ENCODE results near the gene OR51I2. TPM values are rescaled to one million over a fixed set of nuclear protein-coding genes. Genes with fewer than 3 reads are reported as not detected.

The OR51I2 gene
- total RNA-seq, 1 donor from 2014 or later: not detected

GRCh38 chr11:5505363-5506048 lies 56.4 kb downstream of the OR51I2 start:
- no peak for DNase-seq (ENCODE audit: low spot score)
- ATAC-seq: no peak

Other genes with a start within 250 kb of the OR51I2 start
- gene OR51V1, start 248.6 kb upstream of the OR51I2 start, total RNA-seq: not detected
- 143 TPM for gene HBB, start 222.3 kb upstream of the OR51I2 start, total RNA-seq
- 2.1 TPM for gene HBD, start 214.8 kb upstream of the OR51I2 start, total RNA-seq
- gene HBG1, start 199.5 kb upstream of the OR51I2 start, total RNA-seq: 2.5 TPM
- gene HBG2, start 194.5 kb upstream of the OR51I2 start, total RNA-seq: 7.6 TPM
- 1.9 TPM for gene HBE1, start 179.4 kb upstream of the OR51I2 start, total RNA-seq
- gene OR51B4, start 147.4 kb upstream of the OR51I2 start, total RNA-seq: not detected
- gene OR51B2, start 125.0 kb upstream of the OR51I2 start, total RNA-seq: not detected
- 0.15 TPM for gene OR51B5, start 105.8 kb upstream of the OR51I2 start, total RNA-seq
- gene OR51B6, start 97.8 kb upstream of the OR51I2 start, total RNA-seq: not detected
- not detected for gene OR51M1, start 65.5 kb upstream of the OR51I2 start, total RNA-seq
- not detected for gene OR51Q1, start 27.2 kb upstream of the OR51I2 start, total RNA-seq
- gene OR51I1, start 7.8 kb upstream of the OR51I2 start, total RNA-seq: not detected
- gene OR52D1, start 39.4 kb downstream of the OR51I2 start, total RNA-seq: not detected
- gene UBQLN3, start 60.6 kb downstream of the OR51I2 start, total RNA-seq: not detected
- gene UBQLNL, start 67.4 kb downstream of the OR51I2 start, total RNA-seq: 0.23 TPM
- gene OR52H1, start 99.2 kb downstream of the OR51I2 start, total RNA-seq: 0.18 TPM
- gene OR52B6, start 131.6 kb downstream of the OR51I2 start, total RNA-seq: not detected
- gene TRIM6, start 147.3 kb downstream of the OR51I2 start, total RNA-seq: 0.25 TPM
- gene TRIM34, start 175.7 kb downstream of the OR51I2 start, total RNA-seq: 1.3 TPM
- gene TRIM5, start 235.8 kb downstream of the OR51I2 start, total RNA-seq: 19.4 TPM
- 8.0 TPM for gene TRIM22, start 240.5 kb downstream of the OR51I2 start, total RNA-seq